ENCODE data around the gene MYL4.
"Not testable (repeated sequence)": the region's sequence is repeated elsewhere in the genome, so short reads cannot be mapped to it uniquely, and the experiment has no call there.

MYL4 gene

DNA sequence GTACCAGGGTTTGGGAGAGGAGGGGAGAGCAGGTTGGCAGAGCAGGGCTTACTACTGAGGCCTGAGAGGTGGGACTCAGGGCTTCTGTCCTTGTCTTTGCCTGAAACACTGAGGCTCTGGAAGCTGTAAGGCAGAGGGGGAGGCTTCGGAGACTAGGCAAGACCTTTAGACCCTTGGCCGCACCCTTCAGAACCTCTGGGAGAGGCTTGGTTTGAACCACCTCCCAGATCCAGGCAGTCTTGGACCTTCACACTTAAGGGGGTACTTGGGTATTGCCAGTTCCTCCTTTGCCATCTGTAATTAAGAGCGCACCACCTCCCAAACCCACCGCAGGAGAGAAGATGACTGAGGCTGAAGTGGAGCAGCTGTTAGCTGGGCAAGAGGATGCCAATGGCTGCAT is 12.9 kb downstream of the MYL4 start:
- no peak for DNase-seq

DNA sequence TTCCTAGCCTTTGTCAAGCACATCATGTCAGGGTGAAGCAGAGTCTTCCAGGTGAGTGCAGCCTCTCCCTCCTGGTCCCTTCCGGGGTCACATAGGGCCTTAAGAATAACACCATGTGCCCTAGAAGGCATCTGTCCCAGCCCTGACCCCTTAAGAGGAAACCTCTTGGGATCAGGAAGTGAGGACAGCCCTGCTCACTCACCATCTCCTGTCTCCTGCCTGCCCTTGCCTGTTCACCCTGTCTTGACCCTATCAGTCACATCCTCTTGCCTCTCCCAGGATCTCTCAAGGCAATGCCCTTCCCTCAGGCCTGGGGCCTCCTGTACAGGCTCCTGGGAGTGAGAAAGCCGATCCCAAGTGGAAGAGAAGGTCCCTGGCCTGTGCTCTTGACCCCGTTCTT is 13.9 kb downstream of the MYL4 start:
- no peak for DNase-seq

DNA sequence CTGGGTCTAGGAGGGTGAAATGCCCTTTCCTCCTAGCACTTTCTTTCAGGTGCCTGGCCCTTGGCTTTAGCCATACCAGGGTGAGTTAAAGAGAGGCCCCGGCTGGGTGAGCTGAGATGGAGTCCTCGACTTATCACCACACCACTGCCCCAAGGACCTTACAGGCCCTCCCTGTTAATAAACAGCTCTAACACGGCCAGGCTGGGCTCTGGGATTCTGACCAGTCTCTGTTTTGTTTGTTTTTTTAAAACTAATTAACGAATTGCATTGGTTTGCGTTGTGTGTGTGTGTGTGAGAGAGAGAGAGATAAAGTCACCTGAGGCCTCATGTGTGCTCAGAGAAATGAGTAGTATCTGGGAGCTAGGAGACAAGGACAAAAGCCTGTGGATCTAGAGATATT is 14.3 kb downstream of the MYL4 start:
- DNase-seq, result no peak

DNA sequence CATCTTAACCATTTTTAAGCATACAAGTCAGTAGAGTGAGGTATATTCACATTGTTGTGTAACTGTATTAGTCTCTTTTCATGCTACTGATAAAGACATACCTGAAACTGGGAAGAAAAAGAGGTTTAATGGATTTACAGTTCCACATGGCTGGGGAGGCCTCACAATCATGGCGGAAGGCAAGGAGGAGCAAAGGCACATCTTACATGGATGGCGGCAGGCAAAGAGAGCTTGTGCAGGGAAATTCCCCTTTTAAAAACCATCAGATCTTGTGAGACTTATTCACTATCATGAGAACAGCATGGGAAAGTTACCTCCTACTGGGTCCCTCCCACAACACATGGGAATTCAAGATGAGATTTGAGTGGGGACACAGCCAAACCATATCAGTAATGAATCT is 14.9 kb downstream of the MYL4 start:
- DNase-seq, result not testable (repeated sequence)

DNA sequence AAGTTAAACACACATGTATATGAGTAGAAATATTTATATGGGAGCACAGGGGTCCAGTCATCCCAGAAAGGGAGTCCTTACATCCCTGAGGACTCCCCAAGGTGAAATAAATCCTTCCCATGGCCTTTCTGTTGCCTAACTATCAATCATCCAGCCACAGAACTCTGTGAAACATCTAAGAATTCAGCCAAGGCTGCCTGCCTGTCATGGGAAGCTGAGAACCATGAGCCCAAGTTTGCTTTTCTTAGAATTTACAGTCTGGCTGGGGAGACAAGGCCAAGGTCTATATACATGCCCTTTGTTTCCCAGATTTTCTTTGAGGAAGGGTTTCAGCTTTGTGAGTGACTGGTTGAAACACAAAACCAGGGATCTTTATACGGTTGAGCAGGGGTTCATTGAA is 15.8 kb downstream of the MYL4 start:
- no peak for DNase-seq

DNA sequence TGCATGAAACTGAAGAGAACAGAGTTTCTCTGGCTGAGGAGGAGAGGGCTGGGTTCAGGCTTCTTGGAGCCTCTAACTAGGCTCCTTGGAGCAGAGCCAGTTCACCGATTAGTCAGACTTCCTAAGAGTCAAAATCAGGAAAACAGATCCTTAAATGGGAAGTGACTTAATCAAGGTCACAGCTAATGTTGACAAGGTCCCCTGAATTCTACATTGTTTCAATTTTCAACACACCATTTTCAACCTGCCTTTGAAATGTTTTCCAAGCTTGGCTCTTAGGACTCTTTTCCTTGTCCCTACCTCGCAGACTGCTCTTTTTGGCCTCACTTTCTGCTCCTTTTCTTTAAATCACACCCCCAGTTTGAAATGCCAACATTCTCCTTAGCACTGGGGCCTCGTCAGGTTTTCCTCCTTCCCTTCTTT is 16.3 kb downstream of the MYL4 start:
- no peak for DNase-seq

DNA sequence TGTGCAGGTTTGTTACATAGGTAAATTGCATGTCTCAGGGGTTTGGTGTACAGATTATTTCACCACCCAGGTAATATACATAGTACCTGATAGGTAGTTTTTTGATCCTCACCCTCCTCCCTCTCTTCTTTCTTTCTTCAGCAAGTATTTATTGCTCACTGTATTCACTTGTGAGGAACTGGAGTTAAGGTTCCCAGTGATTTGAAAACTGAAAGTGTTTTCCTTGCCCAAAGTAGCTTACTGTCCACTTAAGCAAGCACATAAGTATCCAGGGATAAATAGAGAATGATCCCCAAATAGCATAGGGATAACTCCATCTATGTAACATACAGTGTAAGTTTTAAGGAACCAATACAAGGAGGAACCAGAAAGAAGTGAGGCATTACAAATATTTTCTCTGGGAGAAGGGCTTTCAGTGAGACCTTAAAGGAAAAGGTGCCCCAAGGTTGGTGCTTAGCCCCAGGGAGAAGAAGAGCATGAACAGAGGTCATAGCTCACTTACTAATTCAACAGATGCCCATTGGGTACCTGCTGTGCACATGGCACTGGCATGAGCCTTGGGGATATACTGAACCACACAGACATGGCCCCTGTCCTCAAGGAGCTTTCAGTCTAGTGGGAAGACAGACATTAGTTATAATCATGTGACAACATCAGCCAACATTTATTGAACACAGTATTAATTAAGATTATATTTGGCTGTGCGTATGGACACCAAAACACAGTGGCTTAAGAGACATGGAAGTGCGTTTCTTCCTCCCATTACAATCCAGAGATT is 17.0 kb downstream of the MYL4 start:
- DNase-seq, result no peak

DNA sequence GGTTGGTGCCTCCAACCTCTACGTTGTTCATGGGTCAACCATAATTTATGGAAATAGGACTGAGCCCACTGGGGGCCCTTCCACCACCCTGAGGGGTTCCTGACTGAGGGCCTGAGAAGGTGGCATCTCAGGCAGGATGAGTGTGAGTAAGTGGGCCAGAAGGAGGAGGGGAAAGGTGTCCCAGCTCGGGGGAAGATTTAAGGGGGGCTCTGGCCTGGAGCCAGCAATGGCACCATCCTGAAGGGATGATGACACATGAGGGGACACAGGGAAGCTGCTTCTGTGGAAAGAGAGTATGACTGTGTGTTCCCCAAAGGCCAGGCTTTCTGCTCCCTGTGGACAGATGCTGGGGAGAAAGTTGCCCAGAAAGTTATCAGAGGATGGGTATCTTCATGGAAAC is 18.7 kb downstream of the MYL4 start:
- no peak for DNase-seq

DNA sequence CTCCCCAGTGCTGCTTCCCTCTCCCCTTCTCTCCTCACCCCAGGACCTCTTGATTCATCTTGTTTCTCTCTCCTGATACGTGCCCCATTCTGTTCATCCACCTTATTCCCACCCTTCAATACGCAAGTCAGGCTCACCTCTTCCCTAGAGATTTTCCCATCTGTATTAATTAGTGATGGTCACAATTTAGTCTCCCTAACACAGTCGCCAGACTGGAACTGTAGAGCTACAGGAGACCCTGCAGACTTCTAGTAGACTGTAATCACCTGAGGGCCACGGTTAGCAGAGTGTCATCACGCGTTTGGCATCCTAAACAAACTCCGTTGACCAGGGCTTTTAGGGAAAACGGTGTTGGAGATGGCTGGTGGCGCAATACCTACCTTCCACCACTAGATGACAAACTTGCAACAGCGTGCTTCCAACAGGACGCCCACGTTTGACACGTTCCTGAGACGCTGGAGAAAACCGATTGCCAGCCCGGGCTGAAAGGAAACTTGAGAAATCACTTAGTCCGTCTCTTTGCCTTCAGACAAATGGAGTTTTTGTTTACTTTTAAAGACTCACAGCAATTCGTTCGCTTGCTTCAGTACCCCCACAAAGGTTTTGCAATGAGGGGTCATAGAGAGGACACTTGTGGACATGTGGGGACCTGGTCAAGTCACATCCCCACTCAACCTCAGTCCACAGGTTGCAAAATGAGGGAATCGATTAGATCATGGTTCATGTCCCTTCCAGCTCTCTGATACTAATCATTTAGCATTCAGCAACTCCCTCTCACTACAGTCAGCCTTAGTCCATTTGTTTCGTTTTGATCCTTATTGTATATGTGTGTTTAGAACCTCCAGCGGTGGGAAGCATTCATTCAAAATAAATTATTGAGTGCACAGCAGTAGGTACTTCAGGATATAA is 20.6 kb downstream of the MYL4 start:
- DNase-seq, result peak; percentile 57

DNA sequence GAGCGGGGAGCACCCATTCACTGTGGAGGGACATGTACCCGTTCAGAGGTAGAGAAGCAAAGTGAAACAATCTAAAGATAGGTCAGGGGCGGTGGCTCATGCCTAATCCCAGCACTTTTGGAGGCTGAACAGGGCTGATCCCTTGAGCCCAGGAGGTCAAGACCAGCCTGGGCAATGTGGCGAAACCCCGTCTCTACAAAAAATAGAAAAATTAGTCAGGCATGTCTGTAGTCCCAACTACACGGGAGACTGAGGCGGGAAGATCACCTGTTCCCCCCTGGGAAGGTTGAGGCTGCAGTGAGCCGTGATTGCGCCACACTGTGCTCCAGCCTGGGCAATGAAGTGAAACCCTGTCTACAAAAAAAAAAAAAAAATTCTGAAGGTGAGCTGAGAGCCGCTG is 21.7 kb downstream of the MYL4 start:
- no peak for DNase-seq

DNA sequence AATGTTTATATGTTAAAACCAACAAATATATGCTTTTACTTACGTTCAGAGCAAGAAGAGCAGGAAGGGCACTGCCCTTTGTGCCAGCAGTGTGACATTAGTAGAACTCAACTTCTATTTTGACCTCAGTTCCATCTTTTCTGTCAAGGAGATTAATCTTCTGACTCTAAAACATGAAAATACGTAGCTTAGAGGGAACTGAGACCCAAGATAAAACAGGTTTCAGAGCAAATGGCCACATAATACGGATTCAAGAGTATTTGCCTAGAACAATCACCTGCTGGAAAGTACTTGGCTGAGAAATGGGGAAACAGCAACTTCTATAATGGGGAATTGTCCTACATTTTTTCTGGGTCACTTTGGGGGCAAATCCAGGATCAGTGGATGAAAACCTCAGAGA is 22.2 kb downstream of the MYL4 start:
- no peak for DNase-seq

DNA sequence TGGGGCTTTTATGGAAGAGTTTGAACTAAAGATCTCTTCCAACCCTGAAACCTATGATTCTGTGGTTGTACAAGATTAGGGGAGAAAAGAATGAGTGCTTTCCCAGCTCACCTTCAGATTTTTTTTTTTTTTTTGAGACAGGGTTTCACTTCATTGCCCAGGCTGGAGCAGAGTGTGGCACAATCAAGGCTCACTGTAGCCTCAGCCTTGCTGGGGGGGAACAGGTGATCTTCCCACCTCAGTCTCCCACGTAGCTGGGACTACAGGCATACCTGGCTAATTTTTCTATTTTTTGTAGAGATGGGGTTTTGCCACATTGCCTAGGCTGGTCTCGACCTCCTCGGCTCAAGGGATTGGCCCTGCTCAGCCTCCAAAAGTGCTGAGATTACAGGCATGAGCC is 22.7 kb downstream of the MYL4 start:
- DNase-seq, result no peak

DNA sequence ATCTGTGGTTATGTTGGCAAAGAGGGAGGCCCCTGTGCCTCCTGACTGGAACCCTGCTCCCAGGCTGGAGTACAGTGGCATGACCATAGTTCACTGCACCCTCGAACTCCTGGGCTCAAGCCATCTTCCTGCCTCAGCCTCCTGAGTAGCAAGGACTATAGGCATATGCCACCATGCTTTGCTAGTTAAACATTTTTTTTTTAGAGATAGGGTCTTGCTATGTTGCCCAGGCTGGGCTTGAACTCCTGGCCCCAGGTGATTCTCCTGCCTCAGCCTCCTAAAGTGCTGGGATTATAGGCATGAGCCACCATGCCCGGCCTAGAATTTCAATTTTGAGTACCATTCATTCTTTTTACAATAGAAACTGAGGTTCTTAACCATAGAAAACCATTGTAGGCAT is 23.3 kb downstream of the MYL4 start:
- DNase-seq, result no peak

DNA sequence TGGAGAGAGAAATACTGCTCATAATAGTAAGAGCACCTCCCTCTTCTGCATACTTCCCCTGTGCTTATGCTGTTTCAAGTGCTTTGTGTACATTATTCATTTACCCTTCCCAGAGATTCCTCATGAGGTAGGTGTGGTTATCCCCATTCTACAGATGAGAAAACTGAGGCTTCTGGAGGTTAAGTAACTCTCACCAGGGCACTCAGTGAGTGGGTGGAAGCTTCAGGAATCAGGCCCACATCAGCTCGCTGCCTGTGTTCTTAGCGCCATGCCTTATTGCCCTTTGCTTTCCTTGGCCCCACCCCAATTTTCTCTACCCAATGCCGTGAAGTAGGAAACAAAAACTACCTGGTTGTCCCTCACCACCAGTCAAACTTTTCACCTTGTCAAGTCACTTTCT is 26.4 kb downstream of the MYL4 start:
- no peak for DNase-seq

DNA sequence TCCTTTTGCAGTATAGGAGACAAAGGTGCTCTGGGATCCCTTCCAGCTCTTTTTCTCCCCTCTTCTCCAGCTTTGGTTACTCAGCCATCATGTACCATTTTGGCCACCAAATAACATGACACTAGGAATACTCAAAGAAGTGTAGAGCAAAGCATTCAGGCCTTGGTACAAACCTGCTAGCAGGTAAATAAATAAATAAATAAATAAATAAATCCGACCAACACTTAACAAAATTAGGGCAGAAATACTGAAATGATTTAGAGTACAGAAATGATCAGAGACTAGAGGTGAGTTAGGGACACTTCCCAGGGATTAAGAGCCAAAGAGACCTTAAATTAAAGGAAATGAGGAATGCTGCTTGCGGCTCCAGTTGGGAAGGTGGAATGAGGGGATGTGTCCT is 26.8 kb downstream of the MYL4 start:
- no peak for DNase-seq

DNA sequence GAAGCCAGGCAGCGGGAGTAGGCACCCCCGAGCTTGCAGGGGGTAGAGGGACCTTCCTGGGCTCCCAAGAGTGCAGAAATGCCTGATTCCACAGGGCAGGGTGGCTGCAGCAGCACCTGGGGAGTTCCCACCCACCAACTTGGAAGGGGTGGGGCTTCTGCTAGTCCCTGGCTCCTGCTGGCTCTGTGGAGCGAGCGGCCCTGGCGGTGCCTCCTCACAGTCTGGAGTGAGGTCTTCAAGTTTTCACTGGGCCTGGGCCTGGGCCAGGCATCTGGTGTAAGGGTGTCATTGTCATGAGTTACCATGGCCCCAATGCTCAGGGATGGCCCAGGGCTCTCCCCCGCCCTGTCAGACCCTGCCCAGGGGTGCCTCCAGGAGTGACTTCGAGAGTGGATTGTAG is 28.7 kb downstream of the MYL4 start:
- DNase-seq, result no peak

DNA sequence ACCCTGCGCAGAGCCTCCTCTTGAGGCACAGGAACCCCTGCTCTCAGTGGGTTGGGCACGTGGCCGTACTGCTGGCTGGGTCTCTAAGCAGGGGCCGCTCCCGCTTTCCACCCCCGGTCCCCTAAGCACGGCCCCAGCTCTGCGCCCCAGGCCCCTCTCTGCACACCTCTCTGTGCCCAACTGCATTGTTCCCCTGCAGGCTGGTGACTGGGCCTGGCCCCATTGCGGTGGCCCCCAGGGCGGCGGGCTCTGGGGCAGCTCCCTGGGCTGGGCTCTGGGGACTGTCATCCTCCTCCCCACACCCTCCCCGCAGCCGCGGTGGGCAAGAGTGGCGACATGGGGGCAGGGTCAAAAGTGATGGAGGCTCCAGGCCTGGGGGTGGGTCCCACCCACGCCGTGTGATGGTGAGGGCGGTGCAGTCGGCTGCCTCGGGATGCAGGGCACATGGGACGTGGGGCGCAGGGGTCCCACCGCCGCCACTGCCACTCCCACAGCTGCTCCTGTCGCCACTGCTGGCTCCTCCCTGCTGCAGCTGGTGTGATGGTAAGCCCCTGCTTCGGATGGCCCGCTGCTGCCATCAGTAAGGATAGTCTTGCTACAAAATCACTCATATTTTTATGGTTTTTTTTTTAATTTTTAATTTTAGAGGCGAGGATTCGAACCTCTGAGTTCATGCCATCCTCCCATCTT is 29.3 kb downstream of the MYL4 start:
- DNase-seq, result no peak

DNA sequence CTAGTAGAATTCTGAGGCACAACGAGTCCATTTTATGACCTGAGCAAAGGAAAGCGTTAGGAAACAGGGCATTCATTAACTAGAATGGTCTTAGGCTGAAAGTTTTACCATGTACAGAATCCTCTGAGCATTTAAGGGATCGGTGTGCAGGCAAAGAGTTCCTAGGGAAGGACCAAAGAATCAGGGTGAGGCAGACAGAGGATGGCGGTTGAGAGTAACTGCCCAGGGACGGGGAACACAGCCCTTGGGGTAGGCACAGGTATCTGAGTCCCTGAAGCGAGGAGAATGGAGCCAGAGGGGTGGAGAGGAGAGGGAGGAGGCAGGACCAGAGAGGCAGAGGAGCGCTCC is 30.4 kb downstream of the MYL4 start:
- no peak for DNase-seq

DNA sequence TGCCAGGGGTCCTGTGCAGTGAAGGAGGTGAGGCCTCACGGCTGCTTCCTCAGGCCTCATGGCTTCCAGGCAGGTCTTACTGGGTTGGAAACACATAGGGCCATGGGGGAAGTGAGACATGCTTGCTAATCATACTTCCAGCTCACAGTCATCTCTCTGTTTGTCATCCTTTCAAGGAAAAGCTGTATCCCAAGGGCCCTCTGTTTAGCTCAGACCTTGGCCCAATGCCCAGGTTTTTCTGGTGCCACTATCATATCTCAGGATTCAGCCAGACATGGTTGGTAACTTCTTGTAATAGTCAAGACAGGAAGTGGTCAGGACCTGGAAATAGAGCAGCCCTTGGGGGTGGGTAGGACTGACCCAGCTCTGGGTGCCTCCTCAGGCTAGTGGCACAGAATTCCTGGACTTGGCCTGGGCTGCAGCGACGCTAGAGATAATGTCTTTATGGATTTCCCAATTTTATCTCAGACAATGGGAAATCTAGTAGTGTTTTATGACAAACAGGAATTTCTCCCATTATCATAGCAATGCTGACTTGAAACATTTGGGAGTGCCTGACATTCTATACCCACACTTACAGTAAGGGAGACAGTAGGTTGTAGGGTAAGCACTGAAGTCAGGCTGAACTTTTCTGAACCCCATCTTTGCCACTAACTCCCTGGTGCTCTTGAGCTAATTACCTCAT is 31.0 kb downstream of the MYL4 start:
- no peak for DNase-seq

DNA sequence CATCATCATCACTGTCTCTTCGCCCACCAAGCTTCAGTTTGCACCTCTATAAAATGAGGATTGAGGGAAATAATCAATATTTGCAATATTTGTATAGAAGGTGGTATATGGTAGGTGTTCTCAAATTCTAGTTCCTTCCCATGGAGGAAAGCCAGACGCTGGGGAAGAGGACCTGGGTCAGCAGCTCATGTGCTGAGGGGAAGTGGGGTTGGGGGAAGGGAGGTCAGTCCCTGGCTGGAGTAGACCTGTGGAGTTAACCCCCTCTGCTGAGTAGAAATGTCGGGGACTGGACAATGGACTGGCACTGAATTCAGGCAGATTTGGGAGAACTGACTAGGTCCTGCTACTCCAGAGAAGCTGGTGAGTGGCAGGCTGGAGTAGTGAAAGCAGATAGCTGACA is 31.7 kb downstream of the MYL4 start:
- no peak for DNase-seq

DNA sequence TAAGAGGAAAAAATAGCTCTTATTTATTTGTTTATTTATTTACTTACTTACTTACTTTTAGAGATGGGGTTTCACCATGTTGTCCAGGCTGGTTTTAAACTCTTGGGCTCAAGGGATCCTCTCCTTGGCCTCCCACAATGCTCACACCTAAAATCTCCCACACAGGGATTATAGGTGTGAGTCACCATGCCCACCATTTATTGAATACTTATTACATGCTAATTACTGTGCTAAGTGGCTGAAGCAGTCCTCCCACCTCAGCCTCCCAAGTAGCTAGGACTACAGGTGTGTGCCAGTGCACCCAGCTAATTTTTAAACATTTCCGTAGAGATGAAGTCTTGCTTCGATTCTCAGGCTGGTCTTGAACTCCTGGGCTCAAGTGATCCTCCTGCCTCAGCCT is 33.5 kb downstream of the MYL4 start:
- no peak for DNase-seq

DNA sequence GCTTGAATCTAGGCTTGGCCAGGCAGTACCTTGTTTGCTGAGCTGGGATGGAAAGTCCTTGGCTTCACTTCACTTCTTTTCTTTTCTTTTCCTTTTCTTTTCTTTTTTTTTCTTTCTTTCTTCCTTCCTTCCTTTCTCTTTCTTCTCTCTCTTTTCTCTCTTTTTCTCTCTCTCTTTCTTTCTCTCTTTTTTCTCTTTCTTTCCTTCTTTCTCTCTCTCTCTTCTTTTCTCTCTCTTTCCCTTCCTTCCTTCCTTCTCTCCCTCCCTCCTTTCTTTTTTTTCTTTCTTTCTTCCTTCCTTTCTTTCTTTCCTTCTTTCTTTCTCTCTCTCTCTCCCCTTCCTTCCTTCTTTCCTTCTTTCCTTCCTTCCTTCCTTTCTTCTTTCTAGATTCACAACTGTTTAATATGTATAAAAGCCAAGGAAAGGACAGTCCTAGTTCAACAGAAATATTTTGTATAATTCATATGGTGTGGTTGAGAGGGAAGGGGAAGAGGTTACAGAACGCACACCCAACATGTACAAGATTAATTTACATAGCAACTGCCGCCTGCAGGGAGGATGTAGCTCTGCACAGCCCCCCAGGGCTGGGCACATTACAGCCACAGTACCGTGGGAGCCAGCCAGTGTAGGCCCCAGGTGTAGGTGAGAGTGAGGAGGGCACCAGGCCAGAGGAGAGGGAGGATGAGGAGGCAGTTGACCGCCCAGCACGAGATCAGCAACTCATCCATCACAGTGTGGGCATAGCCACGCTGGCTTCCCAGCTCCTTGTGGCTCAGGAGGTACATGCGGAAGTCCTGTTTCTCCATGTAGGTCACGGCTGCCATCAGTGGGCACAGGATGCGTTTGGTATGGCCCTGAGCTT is 34.8 kb downstream of the MYL4 start:
- DNase-seq, result no peak
